Activated effector memory CD4-positive, alpha-beta T cell treated with anti-CD3 and anti-CD28 coated beads, Interleukin-2, amount 50 U/mL, for 16 hours (primary cell): Measurements from ENCODE around the gene TRIO.

Source experiments
- DNase-seq: peaks from one replicate; pipeline ENCODE4 v3.0.0-alpha.2; 2020

TRIO gene

GRCh38 chr5:14171046-14171445, 27.9 kb downstream of the TRIO start:
- DNase-seq: no peak

- DNase-seq: no peak
Measured at GRCh38 chr5:14171621-14172020, 28.5 kb downstream of the TRIO start.

GRCh38 chr5:14172149-14172795, 29.1 kb downstream of the TRIO start:
- DNase-seq: no peak

- DNase-seq: no peak
Measured at GRCh38 chr5:14173377-14174229, 30.5 kb downstream of the TRIO start.

GRCh38 chr5:14174230-14174636, 31.1 kb downstream of the TRIO start:
- no peak for DNase-seq

- no peak for DNase-seq
Measured at GRCh38 chr5:14175381-14175780, 32.2 kb downstream of the TRIO start.

- DNase-seq: no peak
Measured at GRCh38 chr5:14176888-14177287, 33.7 kb downstream of the TRIO start.

- DNase-seq: no peak
Measured at GRCh38 chr5:14177634-14178033, 34.5 kb downstream of the TRIO start.

GRCh38 chr5:14178091-14178490, 34.9 kb downstream of the TRIO start:
- DNase-seq: no peak

- DNase-seq: no peak
Measured at GRCh38 chr5:14178671-14179211, 35.6 kb downstream of the TRIO start.

GRCh38 chr5:14179446-14179845, 36.3 kb downstream of the TRIO start:
- no peak for DNase-seq

GRCh38 chr5:14180437-14180836, 37.3 kb downstream of the TRIO start:
- no peak for DNase-seq

- no peak for DNase-seq
Measured at GRCh38 chr5:14181299-14181968, 38.3 kb downstream of the TRIO start.

- DNase-seq: no peak
Measured at GRCh38 chr5:14182761-14183160, 39.6 kb downstream of the TRIO start.

- DNase-seq: no peak
Measured at GRCh38 chr5:14183187-14183939, 40.2 kb downstream of the TRIO start.

GRCh38 chr5:14184082-14184481, 40.9 kb downstream of the TRIO start:
- no peak for DNase-seq

- no peak for DNase-seq
Measured at GRCh38 chr5:14184725-14185124, 41.6 kb downstream of the TRIO start.

- no peak for DNase-seq
Measured at GRCh38 chr5:14185326-14186058, 42.4 kb downstream of the TRIO start.

GRCh38 chr5:14186059-14186830, 43.1 kb downstream of the TRIO start:
- no peak for DNase-seq

- DNase-seq: no peak
Measured at GRCh38 chr5:14187157-14187556, 44.0 kb downstream of the TRIO start.

GRCh38 chr5:14187660-14188059, 44.5 kb downstream of the TRIO start:
- DNase-seq: no peak
